A549 (cell line): ENCODE data around the gene PSG2.
"Not testable (repeated sequence)": the region's sequence is repeated elsewhere in the genome, so short reads cannot be mapped to it uniquely, and the experiment has no call there.

Experiments
- EHMT2 ChIP-seq: fragments of 200-600 bp; sonication (generic); IDR thresholded peaks from 2 replicates; pipeline ENCODE4 v1.6.1; 2016; ENCODE audit warnings: antibody characterized with exemption, low read depth, mild to moderate bottlenecking, moderate library complexity
- EP300 ChIP-seq, 2 experiments: fragments of >200 bp; sonication (Bioruptor Twin); formaldehyde crosslinking; IDR thresholded peaks; 2 replicates in 1 of 2; 3 replicates in 1 of 2; pipeline ENCODE4 v1.6.1; 2016 to 2017
- JUN ChIP-seq, 2 experiments: fragments of >200 bp; sonication (Bioruptor Twin); formaldehyde crosslinking; IDR thresholded peaks; 2 replicates in 1 of 2; 3 replicates in 1 of 2; pipeline ENCODE4 v1.6.1; 2016 to 2017
- JUNB ChIP-seq: fragments of >200 bp; sonication (Bioruptor Twin); formaldehyde crosslinking; IDR thresholded peaks from 2 replicates; pipeline ENCODE4 v1.6.1; 2016
- KDM1A ChIP-seq: fragments of 200-600 bp; sonication (generic); IDR thresholded peaks from 2 replicates; pipeline ENCODE4 v1.6.1; 2016; ENCODE audit warnings: low read depth, mild to moderate bottlenecking
- PHF8 ChIP-seq: fragments of 200-600 bp; sonication (generic); IDR thresholded peaks from 2 replicates; pipeline ENCODE4 v1.6.1; 2016; ENCODE audit warnings: low read depth, mild to moderate bottlenecking, antibody characterized with exemption, moderate library complexity, borderline replicate concordance
- POLR2A ChIP-seq: IDR thresholded peaks from 2 replicates; pipeline ENCODE4 v1.6.1; 2012; ENCODE audit warnings: mild to moderate bottlenecking, low read length
- RARB ChIP-seq: fragments of 250-450 bp; sonication (Bioruptor Pico); IDR thresholded peaks from 2 replicates; pipeline ENCODE4 v1.8.0; 2021; ENCODE audit warnings: mild to moderate bottlenecking, moderate library complexity
- RFX5 ChIP-seq: fragments of 450-650 bp; IDR thresholded peaks from 2 replicates; pipeline ENCODE4 v1.7.1; 2014; ENCODE audit warnings: antibody characterized with exemption, mild to moderate bottlenecking, moderate library complexity
- TF ChIP-seq, protein P1 (sequence below): fragments of >200 bp; sonication (Bioruptor Twin); formaldehyde crosslinking; IDR thresholded peaks from 3 replicates; pipeline ENCODE4 v1.6.1; 2016
- TF ChIP-seq, protein P2 (sequence below): fragments of >200 bp; sonication (Bioruptor Twin); formaldehyde crosslinking; IDR thresholded peaks from 3 replicates; pipeline ENCODE4 v1.5.1; 2016
- TF ChIP-seq, protein P3 (sequence below): fragments of 450-650 bp; IDR thresholded peaks from 2 replicates; pipeline ENCODE4 v1.6.1; 2014; ENCODE audit warnings: antibody characterized with exemption
- TF ChIP-seq, protein P4 (sequence below): fragments of 200-600 bp; sonication (generic); IDR thresholded peaks from 2 replicates; pipeline ENCODE4 v1.6.1; 2016; ENCODE audit warnings: antibody characterized with exemption, mild to moderate bottlenecking, moderate library complexity
- TF ChIP-seq, protein P5 (sequence below): IDR thresholded peaks from 2 replicates; pipeline ENCODE4 v1.6.1; 2012

DNA sequence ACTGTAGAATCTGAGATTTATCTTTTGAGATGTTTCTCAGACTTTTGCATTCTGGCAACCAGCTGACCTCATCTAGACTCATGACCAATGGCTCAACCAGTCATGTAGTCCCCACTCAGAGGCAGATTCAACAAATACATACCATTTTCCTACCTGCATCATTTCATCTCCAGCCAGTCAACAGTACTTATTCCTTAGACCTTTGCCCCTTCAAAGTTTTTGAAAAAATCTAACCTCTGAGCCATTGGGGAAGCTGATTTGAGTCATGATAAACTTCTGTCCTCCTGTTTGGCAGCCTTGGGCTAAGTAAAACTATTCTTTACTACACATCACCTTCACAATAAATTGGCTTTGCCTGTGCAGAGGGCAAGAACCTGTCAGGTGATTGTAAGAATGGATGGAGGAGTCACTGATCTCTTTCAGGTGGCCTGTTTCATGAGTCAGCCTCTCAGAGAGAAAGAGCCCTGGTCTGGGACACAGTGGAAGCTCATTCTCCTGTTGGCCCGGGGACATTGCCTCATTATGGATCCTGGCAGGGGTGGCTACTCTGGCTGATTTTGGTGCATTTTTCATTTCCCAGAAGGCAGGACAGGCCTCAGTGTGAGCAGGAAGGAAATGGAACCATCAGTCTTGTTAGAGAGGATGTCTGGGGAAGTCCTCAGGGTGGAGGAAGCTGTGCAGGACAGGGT is 38.9 kb downstream of the PSG2 start:
- TF ChIP-seq, protein P1, sequence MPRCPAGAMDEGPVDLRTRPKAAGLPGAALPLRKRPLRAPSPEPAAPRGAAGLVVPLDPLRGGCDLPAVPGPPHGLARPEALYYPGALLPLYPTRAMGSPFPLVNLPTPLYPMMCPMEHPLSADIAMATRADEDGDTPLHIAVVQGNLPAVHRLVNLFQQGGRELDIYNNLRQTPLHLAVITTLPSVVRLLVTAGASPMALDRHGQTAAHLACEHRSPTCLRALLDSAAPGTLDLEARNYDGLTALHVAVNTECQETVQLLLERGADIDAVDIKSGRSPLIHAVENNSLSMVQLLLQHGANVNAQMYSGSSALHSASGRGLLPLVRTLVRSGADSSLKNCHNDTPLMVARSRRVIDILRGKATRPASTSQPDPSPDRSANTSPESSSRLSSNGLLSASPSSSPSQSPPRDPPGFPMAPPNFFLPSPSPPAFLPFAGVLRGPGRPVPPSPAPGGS = not testable (repeated sequence)
- TF ChIP-seq EHMT2; POLR2A; JUN (IDR thresholded peaks at IDR 0.05); EP300 (IDR thresholded peaks at IDR 0.05); JUNB; KDM1A; RFX5; RARB (CRISPR knock-in tag); PHF8: not testable (repeated sequence)
- TF ChIP-seq, protein P2, sequence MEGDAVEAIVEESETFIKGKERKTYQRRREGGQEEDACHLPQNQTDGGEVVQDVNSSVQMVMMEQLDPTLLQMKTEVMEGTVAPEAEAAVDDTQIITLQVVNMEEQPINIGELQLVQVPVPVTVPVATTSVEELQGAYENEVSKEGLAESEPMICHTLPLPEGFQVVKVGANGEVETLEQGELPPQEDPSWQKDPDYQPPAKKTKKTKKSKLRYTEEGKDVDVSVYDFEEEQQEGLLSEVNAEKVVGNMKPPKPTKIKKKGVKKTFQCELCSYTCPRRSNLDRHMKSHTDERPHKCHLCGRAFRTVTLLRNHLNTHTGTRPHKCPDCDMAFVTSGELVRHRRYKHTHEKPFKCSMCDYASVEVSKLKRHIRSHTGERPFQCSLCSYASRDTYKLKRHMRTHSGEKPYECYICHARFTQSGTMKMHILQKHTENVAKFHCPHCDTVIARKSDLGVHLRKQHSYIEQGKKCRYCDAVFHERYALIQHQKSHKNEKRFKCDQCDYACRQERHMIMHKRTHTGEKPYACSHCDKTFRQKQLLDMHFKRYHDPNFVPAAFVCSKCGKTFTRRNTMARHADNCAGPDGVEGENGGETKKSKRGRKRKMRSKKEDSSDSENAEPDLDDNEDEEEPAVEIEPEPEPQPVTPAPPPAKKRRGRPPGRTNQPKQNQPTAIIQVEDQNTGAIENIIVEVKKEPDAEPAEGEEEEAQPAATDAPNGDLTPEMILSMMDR = not testable (repeated sequence)
- TF ChIP-seq, protein P3, sequence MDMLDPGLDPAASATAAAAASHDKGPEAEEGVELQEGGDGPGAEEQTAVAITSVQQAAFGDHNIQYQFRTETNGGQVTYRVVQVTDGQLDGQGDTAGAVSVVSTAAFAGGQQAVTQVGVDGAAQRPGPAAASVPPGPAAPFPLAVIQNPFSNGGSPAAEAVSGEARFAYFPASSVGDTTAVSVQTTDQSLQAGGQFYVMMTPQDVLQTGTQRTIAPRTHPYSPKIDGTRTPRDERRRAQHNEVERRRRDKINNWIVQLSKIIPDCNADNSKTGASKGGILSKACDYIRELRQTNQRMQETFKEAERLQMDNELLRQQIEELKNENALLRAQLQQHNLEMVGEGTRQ = not testable (repeated sequence)
- TF ChIP-seq, protein P4, sequence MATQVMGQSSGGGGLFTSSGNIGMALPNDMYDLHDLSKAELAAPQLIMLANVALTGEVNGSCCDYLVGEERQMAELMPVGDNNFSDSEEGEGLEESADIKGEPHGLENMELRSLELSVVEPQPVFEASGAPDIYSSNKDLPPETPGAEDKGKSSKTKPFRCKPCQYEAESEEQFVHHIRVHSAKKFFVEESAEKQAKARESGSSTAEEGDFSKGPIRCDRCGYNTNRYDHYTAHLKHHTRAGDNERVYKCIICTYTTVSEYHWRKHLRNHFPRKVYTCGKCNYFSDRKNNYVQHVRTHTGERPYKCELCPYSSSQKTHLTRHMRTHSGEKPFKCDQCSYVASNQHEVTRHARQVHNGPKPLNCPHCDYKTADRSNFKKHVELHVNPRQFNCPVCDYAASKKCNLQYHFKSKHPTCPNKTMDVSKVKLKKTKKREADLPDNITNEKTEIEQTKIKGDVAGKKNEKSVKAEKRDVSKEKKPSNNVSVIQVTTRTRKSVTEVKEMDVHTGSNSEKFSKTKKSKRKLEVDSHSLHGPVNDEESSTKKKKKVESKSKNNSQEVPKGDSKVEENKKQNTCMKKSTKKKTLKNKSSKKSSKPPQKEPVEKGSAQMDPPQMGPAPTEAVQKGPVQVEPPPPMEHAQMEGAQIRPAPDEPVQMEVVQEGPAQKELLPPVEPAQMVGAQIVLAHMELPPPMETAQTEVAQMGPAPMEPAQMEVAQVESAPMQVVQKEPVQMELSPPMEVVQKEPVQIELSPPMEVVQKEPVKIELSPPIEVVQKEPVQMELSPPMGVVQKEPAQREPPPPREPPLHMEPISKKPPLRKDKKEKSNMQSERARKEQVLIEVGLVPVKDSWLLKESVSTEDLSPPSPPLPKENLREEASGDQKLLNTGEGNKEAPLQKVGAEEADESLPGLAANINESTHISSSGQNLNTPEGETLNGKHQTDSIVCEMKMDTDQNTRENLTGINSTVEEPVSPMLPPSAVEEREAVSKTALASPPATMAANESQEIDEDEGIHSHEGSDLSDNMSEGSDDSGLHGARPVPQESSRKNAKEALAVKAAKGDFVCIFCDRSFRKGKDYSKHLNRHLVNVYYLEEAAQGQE = not testable (repeated sequence)
- TF ChIP-seq, protein P5, sequence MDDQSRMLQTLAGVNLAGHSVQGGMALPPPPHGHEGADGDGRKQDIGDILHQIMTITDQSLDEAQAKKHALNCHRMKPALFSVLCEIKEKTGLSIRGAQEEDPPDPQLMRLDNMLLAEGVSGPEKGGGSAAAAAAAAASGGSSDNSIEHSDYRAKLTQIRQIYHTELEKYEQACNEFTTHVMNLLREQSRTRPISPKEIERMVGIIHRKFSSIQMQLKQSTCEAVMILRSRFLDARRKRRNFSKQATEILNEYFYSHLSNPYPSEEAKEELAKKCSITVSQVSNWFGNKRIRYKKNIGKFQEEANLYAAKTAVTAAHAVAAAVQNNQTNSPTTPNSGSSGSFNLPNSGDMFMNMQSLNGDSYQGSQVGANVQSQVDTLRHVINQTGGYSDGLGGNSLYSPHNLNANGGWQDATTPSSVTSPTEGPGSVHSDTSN = not testable (repeated sequence)
